GM19455 (cell line): ENCODE results near the gene RBM11.

Experiments used
- ATAC-seq: cut with Tn5 transposase; IDR thresholded peaks from one replicate; pipeline ENCODE4 v1.9.1; 2021; ENCODE audit not compliant: unreplicated experiment

The RBM11 gene

GRCh38 chr21:14267076-14267475 is 51.1 kb downstream of the RBM11 start:
- no peak for ATAC-seq

- no peak for ATAC-seq
Measured at GRCh38 chr21:14270631-14271030, 54.7 kb downstream of the RBM11 start.

GRCh38 chr21:14271053-14271452 is 55.1 kb downstream of the RBM11 start:
- ATAC-seq = no peak

- no peak for ATAC-seq
Measured at GRCh38 chr21:14271641-14272040, 55.7 kb downstream of the RBM11 start.

- no peak for ATAC-seq
Measured at GRCh38 chr21:14273736-14274538, 58.0 kb downstream of the RBM11 start.

GRCh38 chr21:14275702-14276205 is 59.8 kb downstream of the RBM11 start:
- ATAC-seq = no peak
